ENCODE results near the gene KIF6.

KIF6 gene

GRCh38 chr6:39530201-39530759 is 194.9 kb downstream of the KIF6 start:
- Histone ChIP-seq H3K9ac (ENCODE audit: insufficient read length) (no peak overlapping the region), H3K9me3 (ENCODE audit: low read depth, low read length) (no peaks in the 10 kb centered on the region), H3K27ac (peak overlapping the region; percentile 18; the same call in 1 of the 2 replicates), H3K36me3 (ENCODE audit: insufficient read depth, low read length) (no peaks in the 10 kb centered on the region), H3K4me3 (no peak overlapping the region)
- TF ChIP-seq EZH2 (IDR thresholded peaks at IDR 0.05) (no peak), FOXP2 (optimal IDR thresholded peaks at IDR 0.05; ENCODE audit: control extremely low read depth, extremely low read length, insufficient read depth) (no peak)
- DNase-seq (ENCODE audit: low read depth, low spot score), result no peak

GRCh38 chr6:39527792-39528564 is 197.2 kb downstream of the KIF6 start:
- Histone ChIP-seq H3K9ac (ENCODE audit: insufficient read length) (no peak overlapping the region), H3K4me3 (no peak overlapping the region), H3K36me3 (ENCODE audit: insufficient read depth, low read length) (no peaks in the 10 kb centered on the region), H3K9me3 (ENCODE audit: low read depth, low read length) (no peaks in the 10 kb centered on the region), H3K27ac (no peak overlapping the region)
- DNase-seq (ENCODE audit: low read depth, low spot score), result no peak
- no peak for TF ChIP-seq FOXP2 (optimal IDR thresholded peaks at IDR 0.05; ENCODE audit: control extremely low read depth, extremely low read length, insufficient read depth)
- TF ChIP-seq POLR2AphosphoS5 (IDR thresholded peaks at IDR 0.05; ENCODE audit: borderline replicate concordance, low read depth, low read length), result no peak
- TF ChIP-seq EZH2 (IDR thresholded peaks at IDR 0.05), result no peak

- Histone ChIP-seq H3K27ac (no peak overlapping the region), H3K36me3 (ENCODE audit: insufficient read depth, low read length) (no peaks in the 10 kb centered on the region), H3K9me3 (ENCODE audit: low read depth, low read length) (no peaks in the 10 kb centered on the region), H3K9ac (ENCODE audit: insufficient read length) (no peak overlapping the region), H3K4me3 (no peak overlapping the region)
- TF ChIP-seq FOXP2 (optimal IDR thresholded peaks at IDR 0.05; ENCODE audit: control extremely low read depth, extremely low read length, insufficient read depth) (no peak), EZH2 (IDR thresholded peaks at IDR 0.05) (no peak), POLR2AphosphoS5 (IDR thresholded peaks at IDR 0.05; ENCODE audit: borderline replicate concordance, low read depth, low read length) (no peak)
- no peak for DNase-seq (ENCODE audit: low read depth, low spot score)
Observed at GRCh38 chr6:39524007-39524406, 201.2 kb downstream of the KIF6 start.

GRCh38 chr6:39521958-39522357 is 203.2 kb downstream of the KIF6 start:
- TF ChIP-seq EZH2 (IDR thresholded peaks at IDR 0.05), result no peak
- TF ChIP-seq POLR2AphosphoS5 (IDR thresholded peaks at IDR 0.05; ENCODE audit: borderline replicate concordance, low read depth, low read length), result no peak
- no peak for TF ChIP-seq FOXP2 (optimal IDR thresholded peaks at IDR 0.05; ENCODE audit: control extremely low read depth, extremely low read length, insufficient read depth)
- DNase-seq (ENCODE audit: low read depth, low spot score), result no peak
- Histone ChIP-seq H3K27ac (no peak overlapping the region), H3K9me3 (ENCODE audit: low read depth, low read length) (no peaks in the 10 kb centered on the region), H3K36me3 (ENCODE audit: insufficient read depth, low read length) (no peaks in the 10 kb centered on the region), H3K9ac (ENCODE audit: insufficient read length) (no peak overlapping the region), H3K4me3 (no peak overlapping the region)

- no peak for DNase-seq (ENCODE audit: low read depth, low spot score)
- no peak overlapping the region for H3K4me3 ChIP-seq
- no peaks in the 10 kb centered on the region for H3K9me3 ChIP-seq (ENCODE audit: low read depth, low read length)
- no peaks in the 10 kb centered on the region for H3K36me3 ChIP-seq (ENCODE audit: insufficient read depth, low read length)
- no peak overlapping the region for H3K9ac ChIP-seq (ENCODE audit: insufficient read length)
- TF ChIP-seq FOXP2 (optimal IDR thresholded peaks at IDR 0.05; ENCODE audit: control extremely low read depth, extremely low read length, insufficient read depth), result no peak
- no peak for TF ChIP-seq EZH2 (IDR thresholded peaks at IDR 0.05)
- TF ChIP-seq POLR2AphosphoS5 (IDR thresholded peaks at IDR 0.05; ENCODE audit: borderline replicate concordance, low read depth, low read length), result no peak
- H3K27ac ChIP-seq, result no peak overlapping the region
Observed at GRCh38 chr6:39520916-39521315, 204.3 kb downstream of the KIF6 start.

GRCh38 chr6:39520411-39520810 is 204.8 kb downstream of the KIF6 start:
- TF ChIP-seq POLR2AphosphoS5 (IDR thresholded peaks at IDR 0.05; ENCODE audit: borderline replicate concordance, low read depth, low read length), result no peak
- TF ChIP-seq FOXP2 (optimal IDR thresholded peaks at IDR 0.05; ENCODE audit: control extremely low read depth, extremely low read length, insufficient read depth), result no peak
- TF ChIP-seq EZH2 (IDR thresholded peaks at IDR 0.05), result no peak
- H3K4me3 ChIP-seq, result no peak overlapping the region
- H3K36me3 ChIP-seq (ENCODE audit: insufficient read depth, low read length), result no peaks in the 10 kb centered on the region
- no peak for DNase-seq (ENCODE audit: low read depth, low spot score)
- H3K9ac ChIP-seq (ENCODE audit: insufficient read length), result no peak overlapping the region
- no peak overlapping the region for H3K27ac ChIP-seq
- H3K9me3 ChIP-seq (ENCODE audit: low read depth, low read length), result no peaks in the 10 kb centered on the region

GRCh38 chr6:39518221-39518620 is 207.0 kb downstream of the KIF6 start:
- no peak for DNase-seq (ENCODE audit: low read depth, low spot score)
- no peaks in the 10 kb centered on the region for H3K9me3 ChIP-seq (ENCODE audit: low read depth, low read length)
- TF ChIP-seq EZH2 (IDR thresholded peaks at IDR 0.05) (no peak), POLR2AphosphoS5 (IDR thresholded peaks at IDR 0.05; ENCODE audit: borderline replicate concordance, low read depth, low read length) (no peak), FOXP2 (optimal IDR thresholded peaks at IDR 0.05; ENCODE audit: control extremely low read depth, extremely low read length, insufficient read depth) (no peak)

GRCh38 chr6:39517756-39518155 is 207.5 kb downstream of the KIF6 start:
- no peak overlapping the region for H3K4me3 ChIP-seq
- no peak overlapping the region for H3K27ac ChIP-seq
- no peaks in the 10 kb centered on the region for H3K9me3 ChIP-seq (ENCODE audit: low read depth, low read length)
- H3K36me3 ChIP-seq (ENCODE audit: insufficient read depth, low read length), result no peaks in the 10 kb centered on the region
- H3K9ac ChIP-seq (ENCODE audit: insufficient read length), result no peak overlapping the region
- TF ChIP-seq POLR2AphosphoS5 (IDR thresholded peaks at IDR 0.05; ENCODE audit: borderline replicate concordance, low read depth, low read length) (no peak), EZH2 (IDR thresholded peaks at IDR 0.05) (no peak), FOXP2 (optimal IDR thresholded peaks at IDR 0.05; ENCODE audit: control extremely low read depth, extremely low read length, insufficient read depth) (no peak)
- DNase-seq (ENCODE audit: low read depth, low spot score), result no peak

More at GRCh38 chr6:39518221-39518620, 207.0 kb downstream of the KIF6 start:
- Histone ChIP-seq H3K4me3 (no peak overlapping the region), H3K27ac (0 out of 2 replicates have a peak overlapping the region, but pooled peaks have one; percentile 14), H3K36me3 (ENCODE audit: insufficient read depth, low read length) (no peaks in the 10 kb centered on the region), H3K9ac (ENCODE audit: insufficient read length) (no peak overlapping the region)
